Sciatic nerve (tissue), 2 donors: Measurements from ENCODE around the gene ZNF624. TPM values are rescaled to one million over a fixed set of nuclear protein-coding genes. Genes with fewer than 3 reads are reported as not detected.
A peak's percentile ranks its signal among the peaks of the same experiment; 100 is the strongest.
"Not testable (repeated sequence)": the region's sequence is repeated elsewhere in the genome, so short reads cannot be mapped to it uniquely, and the experiment has no call there.

Source experiments
- ATAC-seq: fragments of 200-7000 bp; cut with Tn5 transposase; one replicate; pipeline ENCODE4 v1.9.1; 2020; ENCODE audit warnings: mild to moderate bottlenecking, moderate library complexity
- DNase-seq: peaks from one replicate; pipeline ENCODE4 v3.0.0-alpha.2; 2020; ENCODE audit warnings: low spot score
- intact Hi-C: fragments of 100-400 bp; cut with DNase I; formaldehyde crosslinking; loops from one replicate; pipeline ENCODE4 v1.14.2; 2022
- total RNA-seq: library from RNA; stranded (reverse); fragmentation: NEBNext Ultra II Directional; extraction: Animal tissue kit (Norgen Biotek cat#: 25700); gene quantifications from one replicate; pipeline ENCODE4 v1.2.1, GENCODE V29; 2021
- donor health status: DM: no; HTN: no; CAD: no.
- donor health status: DM: no; HTN: no; CAD: no.

ZNF624 gene
- 17.1 TPM for total RNA-seq

DNA sequence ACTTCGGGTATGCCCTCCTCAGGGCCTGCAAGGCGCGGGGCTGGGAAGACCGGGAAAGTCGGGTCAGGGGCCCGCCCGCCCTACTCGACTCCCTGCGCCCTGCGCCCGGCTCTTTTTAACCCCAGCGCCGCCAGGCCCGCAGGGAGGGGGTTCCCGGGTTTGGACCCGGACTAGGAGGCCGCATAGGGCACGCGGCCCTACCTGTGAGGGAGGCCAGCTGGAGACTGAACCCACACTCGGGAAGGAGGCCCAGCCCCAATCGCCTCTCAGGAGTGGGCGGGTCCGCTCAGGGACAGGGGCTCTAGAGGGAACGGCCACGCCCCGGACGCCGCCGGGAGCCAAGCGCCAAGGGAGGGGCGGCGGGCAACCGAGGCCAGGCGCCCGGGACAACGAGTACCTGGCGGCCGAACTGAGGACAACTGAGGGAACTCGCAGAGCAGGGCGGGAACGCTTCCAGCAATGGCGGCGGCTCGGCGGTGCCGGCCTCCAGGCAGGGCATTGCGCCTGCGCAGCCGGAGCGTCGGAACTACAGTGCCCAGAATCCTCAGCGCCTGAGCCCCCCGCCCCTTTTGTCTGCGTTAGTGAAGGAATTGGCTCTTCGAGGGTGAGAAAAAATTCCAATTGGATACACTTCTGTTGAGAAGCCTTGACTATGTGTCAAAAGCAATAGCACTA is at the start of gene ZNF624:
Gene ZNF624 (minus strand): TSS at position 484 of the 675 bp plus-strand sequence.
- DNase-seq (peak; percentile 95), ATAC-seq (peak; percentile 99)
- intact Hi-C loops, result no loop called here

- intact Hi-C loops, ATAC-seq, DNase-seq: not testable (repeated sequence)
Measured at GRCh38 chr17:16697603-16698002, 44.0 kb upstream of the ZNF624 start.

DNA sequence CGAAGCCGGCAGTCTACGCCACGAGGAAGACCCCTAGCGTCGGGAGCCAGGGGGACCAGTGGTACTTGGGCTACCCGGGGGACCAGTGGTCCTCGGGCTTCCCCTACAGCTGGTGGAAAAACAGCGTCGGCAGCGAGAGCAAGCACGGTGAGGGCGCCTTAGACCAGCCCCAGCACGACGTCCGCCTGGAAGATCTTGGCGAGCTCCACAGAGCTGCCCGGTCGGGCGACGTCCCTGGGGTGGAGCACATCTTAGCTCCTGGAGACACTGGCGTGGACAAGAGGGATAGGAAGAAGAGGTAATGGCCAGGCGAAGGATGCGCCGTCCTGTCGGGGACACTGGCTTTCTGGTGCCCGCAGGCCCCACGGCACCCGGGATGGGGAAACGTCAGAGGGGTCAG is 36.8 kb upstream of the ZNF624 start:
- DNase-seq, intact Hi-C loops: not testable (repeated sequence)
- peak; percentile 83 for ATAC-seq

GRCh38 chr17:16689731-16690281 is 36.2 kb upstream of the ZNF624 start, which contains the start of gene CCDC144A:
Gene CCDC144A (plus strand): TSS chr17:16690241. CDS start chr17:16690401, 160 bp downstream.
- intact Hi-C loops, DNase-seq: not testable (repeated sequence)
- peak; percentile 97 for ATAC-seq

DNA sequence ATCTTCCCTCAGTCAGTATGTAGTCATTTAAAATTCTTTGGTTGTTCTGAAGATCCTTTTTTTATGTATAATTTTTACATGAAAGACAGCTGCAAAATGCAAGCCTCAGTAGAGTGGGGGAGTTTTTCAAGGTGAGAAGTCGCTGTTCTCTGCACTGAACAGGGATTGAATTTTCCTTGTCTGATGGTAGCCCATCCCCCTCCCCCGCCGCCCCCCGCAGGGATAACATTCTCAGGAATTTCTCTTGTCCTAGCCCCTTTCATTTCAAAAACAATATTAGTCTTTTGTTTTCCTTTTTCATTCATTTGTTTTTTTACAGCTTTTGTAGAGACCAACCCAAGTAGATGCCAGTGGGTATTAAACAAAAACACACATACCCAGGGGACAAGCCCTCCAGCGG is 33.5 kb upstream of the ZNF624 start:
- not testable (repeated sequence) for ATAC-seq

DNA sequence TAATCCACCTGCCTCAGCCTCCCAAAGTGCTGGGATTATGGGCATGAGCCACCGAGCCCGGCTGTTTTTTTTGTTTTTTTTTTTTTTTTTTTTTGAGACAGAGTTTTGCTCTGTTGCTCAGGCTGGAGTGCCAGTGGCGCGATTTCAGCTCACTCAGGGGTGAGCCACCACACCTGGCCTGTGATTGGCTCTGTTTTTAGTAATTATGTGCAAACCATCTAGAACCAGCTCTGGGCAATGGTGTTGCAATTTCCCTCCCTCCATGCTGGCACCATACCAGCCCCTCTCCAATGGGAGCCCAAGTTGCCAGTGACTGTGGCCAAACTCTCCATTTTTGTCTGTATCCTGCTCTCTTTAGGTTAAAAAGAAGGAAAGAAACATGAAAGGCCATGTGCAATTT is 32.4 kb upstream of the ZNF624 start:
- intact Hi-C loops, DNase-seq, ATAC-seq: not testable (repeated sequence)

More for the DNA sequence above, 33.5 kb upstream of the ZNF624 start:
- intact Hi-C loops, DNase-seq: not testable (repeated sequence)

GRCh38 chr17:16683290-16684138 is 29.9 kb upstream of the ZNF624 start:
- DNase-seq, ATAC-seq, intact Hi-C loops: not testable (repeated sequence)

- no peak for ATAC-seq
- intact Hi-C loops, result no loop called here
- DNase-seq, result no peak
Measured at GRCh38 chr17:16676676-16677268, 23.1 kb upstream of the ZNF624 start.

GRCh38 chr17:16666907-16667636 is 13.4 kb upstream of the ZNF624 start:
- intact Hi-C loops, DNase-seq: not testable (repeated sequence)
- peak; percentile 66 for ATAC-seq

- DNase-seq, intact Hi-C loops: not testable (repeated sequence)
- ATAC-seq, result peak; percentile 17
Measured at GRCh38 chr17:16666553-16666906, 12.9 kb upstream of the ZNF624 start.

DNA sequence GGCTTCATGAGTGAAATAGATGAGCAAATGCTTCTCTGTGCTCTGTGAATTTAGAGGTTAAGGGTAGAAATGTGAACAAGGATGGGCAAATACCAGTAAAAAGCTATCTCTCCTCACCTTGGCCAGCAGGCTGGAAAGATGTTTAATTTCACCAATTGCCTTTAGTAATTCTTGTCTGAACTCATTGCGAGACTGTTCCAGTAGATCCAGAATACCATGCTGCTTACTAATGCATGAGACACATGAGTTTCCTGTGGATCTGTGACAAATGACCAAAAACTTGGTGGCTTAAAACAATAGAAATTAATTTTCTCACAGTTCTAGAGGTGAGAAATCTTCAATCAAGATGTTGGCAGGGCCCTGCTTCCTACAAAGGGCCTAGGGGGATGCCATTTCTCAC is 9.3 kb upstream of the ZNF624 start:
- intact Hi-C loops, result no loop called here
- no peak for DNase-seq
- ATAC-seq, result no peak

DNA sequence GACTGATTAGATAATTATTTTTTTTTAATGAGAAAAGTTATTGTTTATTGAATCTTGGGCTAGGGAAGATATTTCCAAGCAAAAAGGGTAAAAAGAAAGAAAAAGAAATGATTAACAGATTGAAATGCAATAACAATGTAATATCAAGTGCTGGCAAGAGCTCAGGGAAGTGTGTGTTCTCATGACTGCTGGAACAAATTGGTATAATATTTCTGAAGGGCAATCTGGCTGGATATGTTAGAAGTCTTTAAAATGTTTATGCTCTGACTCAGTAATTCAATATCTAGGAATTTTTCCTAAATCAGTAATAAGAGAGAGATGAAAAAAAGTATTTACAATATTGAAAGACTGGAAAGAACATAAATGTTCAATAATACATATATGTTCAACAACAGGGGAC is 7.6 kb upstream of the ZNF624 start:
- intact Hi-C loops, result no loop called here
- ATAC-seq, result no peak
- DNase-seq, result no peak

GRCh38 chr17:16652847-16653366 is 743 bp downstream of the ZNF624 start:
- DNase-seq (no peak), ATAC-seq (no peak)
- intact Hi-C loops, result no loop called here

DNA sequence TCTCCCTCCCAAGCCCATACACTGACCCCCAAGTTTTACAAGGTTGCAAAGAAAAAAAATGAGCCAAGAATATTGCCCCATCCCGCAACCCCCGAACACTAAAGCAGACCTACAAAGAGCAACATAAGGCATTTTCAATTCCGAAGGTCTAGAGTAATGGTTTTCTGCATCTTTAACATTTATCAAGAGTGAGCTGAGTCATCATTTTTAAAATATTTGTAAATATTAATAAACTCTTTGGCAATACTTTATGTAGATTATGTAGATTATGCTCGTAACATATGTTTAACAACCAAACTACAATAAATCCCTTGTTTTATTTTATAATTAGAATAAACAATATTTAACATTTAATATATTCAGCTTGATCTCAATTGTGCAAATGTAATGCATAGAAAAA is 1.4 kb downstream of the ZNF624 start:
- intact Hi-C loops, result no loop called here
- ATAC-seq, result no peak
- DNase-seq, result no peak

DNA sequence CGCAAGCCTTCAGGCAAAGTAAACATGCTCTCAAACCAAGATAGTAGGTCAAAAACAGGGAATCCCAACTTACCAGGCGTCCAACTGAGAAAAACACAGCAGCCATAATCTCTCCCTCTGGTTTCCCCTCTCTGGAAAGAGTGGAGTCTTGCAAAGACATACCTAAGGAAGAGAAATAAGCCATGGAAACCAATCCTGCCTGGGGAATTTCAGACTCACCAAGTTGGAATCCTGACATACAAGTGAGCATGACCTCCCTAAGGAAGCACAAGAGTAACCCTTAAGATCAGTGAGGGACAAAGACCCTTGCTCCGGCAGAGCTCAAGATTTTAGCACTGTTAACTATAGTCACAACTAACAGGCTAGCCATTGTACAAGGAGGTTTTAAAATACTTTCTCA is 4.1 kb downstream of the ZNF624 start:
- ATAC-seq, result no peak
- intact Hi-C loops, result no loop called here

GRCh38 chr17:16639438-16639837 is 14.2 kb downstream of the ZNF624 start:
- intact Hi-C loops, result loop anchor here (5.0 kb wide), 1 partner anchor 253 kb away; no protein-coding TSS in a partner anchor
- no peak for ATAC-seq
- DNase-seq, result no peak

More for the DNA sequence above, 4.1 kb downstream of the ZNF624 start:
- no peak for DNase-seq

DNA sequence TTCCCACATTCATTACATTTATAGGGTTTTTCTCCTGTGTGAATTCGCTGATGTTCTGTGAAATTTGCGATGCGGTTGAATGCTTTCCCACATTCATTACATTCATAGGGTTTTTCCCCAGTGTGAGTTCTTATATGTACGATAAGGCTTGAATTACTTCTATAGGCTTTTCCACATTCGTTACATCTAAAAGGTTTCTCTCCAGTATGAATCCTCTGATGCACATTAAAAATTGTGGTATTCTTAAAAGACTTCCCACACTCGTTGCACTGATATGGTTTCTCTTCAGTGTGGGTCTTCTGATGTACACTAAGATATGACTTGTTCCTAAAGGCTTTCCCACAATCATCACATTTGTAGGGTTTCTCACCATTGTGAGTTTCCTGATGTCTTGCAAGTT is 30.4 kb downstream of the ZNF624 start:
- DNase-seq, result no peak
- no peak for ATAC-seq
- intact Hi-C loops, result no loop called here

DNA sequence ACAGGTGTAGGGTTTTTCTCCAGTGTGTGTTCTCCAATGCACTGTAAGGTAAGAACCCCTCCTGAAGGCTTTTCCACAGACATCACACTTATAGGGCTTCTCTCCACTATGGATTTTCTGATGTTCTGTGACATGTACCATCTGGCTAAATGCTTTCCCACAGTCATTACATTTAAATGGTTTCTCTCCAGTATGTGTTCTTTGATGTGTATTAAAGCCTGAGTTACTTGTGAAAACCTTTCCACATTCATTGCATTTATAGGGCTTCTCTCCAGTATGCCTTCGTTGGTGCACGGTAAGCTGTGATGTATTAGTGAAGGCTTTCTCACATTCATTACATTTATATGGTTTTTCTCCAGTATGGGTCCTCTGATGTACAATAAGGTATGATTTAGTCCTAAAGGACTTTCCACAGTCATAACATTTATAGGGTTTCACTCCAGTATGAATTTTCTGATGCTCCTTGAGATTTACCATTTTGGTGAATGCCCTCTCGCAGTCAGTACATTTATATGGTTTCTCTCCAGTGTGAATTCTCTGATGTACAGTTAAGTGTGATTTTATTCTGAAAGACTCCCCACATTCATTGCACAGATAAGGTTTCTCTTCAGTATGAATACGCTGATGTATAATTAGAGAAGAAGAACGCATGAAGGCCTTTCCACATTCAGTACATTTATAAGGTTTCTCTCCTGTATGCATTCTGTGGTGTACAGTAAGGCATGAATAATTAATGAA is 30.9 kb downstream of the ZNF624 start:
- ATAC-seq, result no peak

More for the DNA sequence above, 30.9 kb downstream of the ZNF624 start:
- intact Hi-C loops, result no loop called here
- no peak for DNase-seq
